KMS-11 (cell line): ENCODE results near the gene RAB36.

ENCODE experiments used
- H2AFZ ChIP-seq: fragments of 200-600 bp; sonication (generic); 2 replicates; pipeline ENCODE4 v1.6.1; 2016; ENCODE audit warnings: antibody characterized with exemption, mixed run types, low read depth
- H3K27ac ChIP-seq: fragments of 200-600 bp; sonication (generic); 2 replicates; pipeline ENCODE4 v1.6.1; 2016; ENCODE audit warnings: mild to moderate bottlenecking, mixed run types
- H3K27me3 ChIP-seq: fragments of 200-600 bp; sonication (generic); 2 replicates; pipeline ENCODE4 v1.6.1; 2017; ENCODE audit warnings: mild to moderate bottlenecking, low read depth, mixed run types, moderate library complexity; ENCODE audit not compliant: insufficient read depth
- H3K36me3 ChIP-seq: fragments of 200-600 bp; sonication (generic); 2 replicates; pipeline ENCODE4 v1.6.1; 2017; ENCODE audit warnings: mild to moderate bottlenecking, mixed run types; ENCODE audit not compliant: insufficient read depth
- H3K4me1 ChIP-seq: fragments of 200-600 bp; sonication (generic); 2 replicates; pipeline ENCODE4 v1.6.1; 2016; ENCODE audit warnings: mild to moderate bottlenecking, low read depth, mixed run types; ENCODE audit not compliant: poor library complexity, severe bottlenecking
- H3K4me2 ChIP-seq: fragments of 200-600 bp; sonication (generic); 2 replicates; pipeline ENCODE4 v1.7.0; 2016; ENCODE audit warnings: mild to moderate bottlenecking, mixed run types
- H3K4me3 ChIP-seq: fragments of 200-600 bp; sonication (generic); IDR thresholded peaks from 2 replicates; pipeline ENCODE4 v1.6.1; 2017; ENCODE audit warnings: low read depth, low read length, mixed read lengths; ENCODE audit not compliant: insufficient read depth
- H3K79me2 ChIP-seq: fragments of 200-600 bp; sonication (generic); 2 replicates; pipeline ENCODE4 v1.6.1; 2016; ENCODE audit warnings: low read depth, mixed run types; ENCODE audit not compliant: insufficient read depth
- H3K9ac ChIP-seq: fragments of 200-600 bp; sonication (generic); 2 replicates; pipeline ENCODE4 v1.6.1; 2016; ENCODE audit warnings: mild to moderate bottlenecking, mixed run types
- H4K20me1 ChIP-seq: fragments of 200-600 bp; sonication (generic); 2 replicates; pipeline ENCODE4 v1.6.1; 2016; ENCODE audit warnings: mild to moderate bottlenecking, mixed run types; ENCODE audit not compliant: insufficient read depth
- TF ChIP-seq, protein P1 (sequence below): fragments of 200-600 bp; sonication (generic); conservative IDR thresholded peaks from 2 replicates; pipeline ENCODE4 v1.6.1; 2017; ENCODE audit warnings: low read depth, mild to moderate bottlenecking, antibody characterized with exemption, low read length, moderate library complexity, mixed read lengths

Gene RAB36

DNA sequence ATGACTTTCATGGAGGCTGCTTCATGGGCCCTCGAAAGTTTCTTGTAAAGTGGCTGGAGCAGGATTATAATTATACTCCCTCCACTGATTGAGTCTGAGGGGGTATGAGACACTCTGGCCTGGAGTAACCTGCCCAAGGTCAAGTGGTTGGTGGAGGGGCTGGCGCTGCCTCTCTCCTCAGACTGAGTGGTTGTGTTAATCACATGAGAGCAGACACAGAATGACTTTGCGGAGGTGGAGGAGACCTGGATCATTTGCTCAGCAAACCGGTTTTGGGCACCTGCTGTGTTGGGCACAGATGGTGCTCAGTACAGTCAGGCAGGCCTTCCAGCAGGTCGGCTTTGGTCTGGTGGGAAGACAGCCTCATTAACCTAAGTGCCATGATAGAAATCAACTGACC is 46.9 kb downstream of the RAB36 start:
- TF ChIP-seq, protein P1, sequence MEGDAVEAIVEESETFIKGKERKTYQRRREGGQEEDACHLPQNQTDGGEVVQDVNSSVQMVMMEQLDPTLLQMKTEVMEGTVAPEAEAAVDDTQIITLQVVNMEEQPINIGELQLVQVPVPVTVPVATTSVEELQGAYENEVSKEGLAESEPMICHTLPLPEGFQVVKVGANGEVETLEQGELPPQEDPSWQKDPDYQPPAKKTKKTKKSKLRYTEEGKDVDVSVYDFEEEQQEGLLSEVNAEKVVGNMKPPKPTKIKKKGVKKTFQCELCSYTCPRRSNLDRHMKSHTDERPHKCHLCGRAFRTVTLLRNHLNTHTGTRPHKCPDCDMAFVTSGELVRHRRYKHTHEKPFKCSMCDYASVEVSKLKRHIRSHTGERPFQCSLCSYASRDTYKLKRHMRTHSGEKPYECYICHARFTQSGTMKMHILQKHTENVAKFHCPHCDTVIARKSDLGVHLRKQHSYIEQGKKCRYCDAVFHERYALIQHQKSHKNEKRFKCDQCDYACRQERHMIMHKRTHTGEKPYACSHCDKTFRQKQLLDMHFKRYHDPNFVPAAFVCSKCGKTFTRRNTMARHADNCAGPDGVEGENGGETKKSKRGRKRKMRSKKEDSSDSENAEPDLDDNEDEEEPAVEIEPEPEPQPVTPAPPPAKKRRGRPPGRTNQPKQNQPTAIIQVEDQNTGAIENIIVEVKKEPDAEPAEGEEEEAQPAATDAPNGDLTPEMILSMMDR = no peak
- no peak overlapping the region for H3K9ac ChIP-seq
- peaks cover 12% of the 10 kb centered on the region for H3K4me1 ChIP-seq
- no peaks in the 10 kb centered on the region for H3K27me3 ChIP-seq
- H3K36me3 ChIP-seq = 0 out of 2 replicates have a peak, but pooled peaks cover 5% of the 10 kb centered on the region
- H4K20me1 ChIP-seq = peaks cover 40% of the 10 kb centered on the region
- H2AFZ ChIP-seq = no peak overlapping the region
- no peak overlapping the region for H3K4me3 ChIP-seq
- H3K4me2 ChIP-seq = no peak overlapping the region
- H3K27ac ChIP-seq = no peak overlapping the region
- H3K79me2 ChIP-seq = peaks cover 99% of the 10 kb centered on the region

DNA sequence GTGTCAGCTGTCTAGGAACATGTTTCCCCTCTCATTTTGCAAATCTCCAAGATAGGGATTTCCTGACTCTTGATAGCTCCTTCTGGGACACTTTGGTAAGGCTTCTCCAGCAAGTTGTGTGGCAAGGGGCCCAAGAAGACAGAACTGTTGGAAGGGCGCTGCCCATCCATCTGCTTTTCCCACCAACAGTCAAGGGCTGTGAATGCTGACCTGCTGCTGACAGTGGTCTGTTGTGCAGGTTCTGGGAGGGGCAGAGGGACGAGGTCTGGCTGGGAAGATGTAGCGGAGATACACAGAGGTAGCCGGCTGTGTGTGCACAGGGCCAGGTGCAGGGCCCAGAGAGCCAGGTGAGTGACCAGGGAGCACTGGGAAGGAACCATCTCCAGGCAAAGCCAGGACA is 47.3 kb downstream of the RAB36 start:
- Histone ChIP-seq H3K27ac (no peak overlapping the region), H3K36me3 (0 out of 2 replicates have a peak, but pooled peaks cover 5% of the 10 kb centered on the region), H3K9ac (no peak overlapping the region), H3K27me3 (no peaks in the 10 kb centered on the region), H2AFZ (no peak overlapping the region), H3K4me3 (no peak overlapping the region), H3K79me2 (peaks cover 99% of the 10 kb centered on the region), H3K4me2 (no peak overlapping the region), H4K20me1 (peaks cover 38% of the 10 kb centered on the region), H3K4me1 (peaks cover 10% of the 10 kb centered on the region)
- TF ChIP-seq, protein P1 = no peak

DNA sequence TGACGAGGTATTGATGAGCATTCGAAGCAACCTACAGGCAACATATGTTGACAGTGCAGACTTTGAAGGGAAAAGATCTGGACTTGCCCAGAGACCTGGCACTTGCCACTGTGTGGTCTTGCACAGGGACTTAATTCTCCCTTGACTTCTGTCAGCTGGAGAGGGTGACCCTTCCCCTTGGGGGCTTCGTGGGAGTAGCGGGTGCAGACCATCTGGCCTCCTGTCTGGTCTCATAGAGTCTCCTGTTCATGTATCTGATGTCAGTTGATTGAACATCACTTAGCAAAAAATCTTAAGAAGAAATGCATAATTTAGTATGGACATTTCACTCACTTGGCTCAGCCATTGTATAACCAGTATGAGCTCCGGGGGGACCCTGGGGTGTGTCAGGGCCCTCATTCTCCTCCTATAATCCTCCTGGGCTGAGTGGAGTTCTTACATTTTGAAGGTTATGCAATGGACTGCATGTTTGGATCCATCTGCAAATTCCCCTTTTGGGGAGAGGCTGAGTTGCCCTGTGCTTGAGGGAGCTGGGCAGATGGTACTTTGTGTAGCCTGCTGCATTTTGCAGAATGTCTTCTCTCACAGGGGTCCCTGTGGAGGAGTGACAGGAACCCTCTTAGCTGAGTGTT is 48.0 kb downstream of the RAB36 start:
- no peak overlapping the region for H3K4me2 ChIP-seq

DNA sequence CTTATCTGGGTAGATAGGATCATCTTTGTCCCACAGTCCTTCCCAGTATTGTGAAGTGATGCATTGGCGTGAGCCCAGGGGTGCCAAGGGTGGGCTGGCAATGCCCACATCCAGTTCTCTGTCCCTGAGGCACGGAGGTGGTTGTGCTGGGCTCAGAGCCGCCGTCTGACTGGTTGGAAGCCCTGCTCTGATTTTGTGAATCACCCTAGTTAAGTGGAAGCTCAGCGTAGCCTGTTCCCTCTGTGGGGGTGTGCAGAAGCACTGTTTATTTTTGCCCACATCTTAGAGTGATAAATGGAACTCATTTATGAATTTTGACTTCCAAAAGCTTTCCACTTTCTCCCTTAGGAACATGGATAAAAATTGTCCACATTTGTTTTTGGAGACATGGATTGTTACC is 48.6 kb downstream of the RAB36 start:
- H3K4me1 ChIP-seq = no peaks in the 10 kb centered on the region
- no peak overlapping the region for H2AFZ ChIP-seq
- TF ChIP-seq, protein P1 = no peak
- H3K4me3 ChIP-seq = no peak overlapping the region
- H4K20me1 ChIP-seq = peaks cover 33% of the 10 kb centered on the region
- no peak overlapping the region for H3K9ac ChIP-seq
- no peak overlapping the region for H3K27ac ChIP-seq
- H3K36me3 ChIP-seq = 0 out of 2 replicates have a peak, but pooled peaks cover 5% of the 10 kb centered on the region
- peaks cover 99% of the 10 kb centered on the region for H3K79me2 ChIP-seq
- H3K27me3 ChIP-seq = no peaks in the 10 kb centered on the region
- H3K4me2 ChIP-seq = no peak overlapping the region

More for the DNA sequence above, 48.0 kb downstream of the RAB36 start:
- peaks cover 33% of the 10 kb centered on the region for H4K20me1 ChIP-seq
- peaks cover 2% of the 10 kb centered on the region for H3K4me1 ChIP-seq
- peaks cover 99% of the 10 kb centered on the region for H3K79me2 ChIP-seq
- TF ChIP-seq, protein P1 = no peak
- H3K9ac ChIP-seq = no peak overlapping the region
- no peak overlapping the region for H2AFZ ChIP-seq
- no peak overlapping the region for H3K27ac ChIP-seq
- no peaks in the 10 kb centered on the region for H3K27me3 ChIP-seq
- no peak overlapping the region for H3K4me3 ChIP-seq
- H3K36me3 ChIP-seq = 0 out of 2 replicates have a peak, but pooled peaks cover 5% of the 10 kb centered on the region
